Stimulated activated naive CD8-positive, alpha-beta T cell treated with anti-CD3 and anti-CD28 coated beads, Interleukin-15, Interleukin-2, amounts not matched to agents 100 U/mL and 50 U/mL, for 24 hours (primary cell): ENCODE results near the gene DTYMK.

Source experiments
- ATAC-seq: fragments of 150-1000 bp; cut with Tn5 transposase; one replicate; pipeline ENCODE4 v1.10.0; 2021
- DNase-seq: peaks from one replicate; pipeline ENCODE4 v3.0.0; 2021

DTYMK gene

GRCh38 chr2:241706537-241706936, 19.9 kb upstream of the DTYMK start:
- ATAC-seq = no peak
- no peak for DNase-seq

GRCh38 chr2:241703032-241703604, 16.5 kb upstream of the DTYMK start:
- DNase-seq (no peak), ATAC-seq (no peak)

- ATAC-seq = peak; percentile 69
Measured at GRCh38 chr2:241702155-241703031, 15.8 kb upstream of the DTYMK start.

GRCh38 chr2:241701399-241702154, 15.0 kb upstream of the DTYMK start, which contains the start of gene ING5:
Gene ING5, plus strand, starts transcription at chr2:241702039. Its CDS starts 27 bp downstream, at chr2:241702066.
- peak; percentile 74 for ATAC-seq
- peak; percentile 99 for DNase-seq

More at GRCh38 chr2:241702155-241703031, 15.8 kb upstream of the DTYMK start:
- peak; percentile 92 for DNase-seq

GRCh38 chr2:241701149-241701398, 14.5 kb upstream of the DTYMK start:
- DNase-seq (no peak), ATAC-seq (no peak)

GRCh38 chr2:241695651-241696050, 9.0 kb upstream of the DTYMK start:
- DNase-seq (no peak), ATAC-seq (no peak)

GRCh38 chr2:241692448-241692847, 5.8 kb upstream of the DTYMK start:
- DNase-seq (no peak), ATAC-seq (no peak)

GRCh38 chr2:241690202-241690717, 3.6 kb upstream of the DTYMK start:
- DNase-seq = no peak

GRCh38 chr2:241689306-241689705, 2.7 kb upstream of the DTYMK start:
- ATAC-seq (no peak), DNase-seq (no peak)

More at GRCh38 chr2:241690202-241690717, 3.6 kb upstream of the DTYMK start:
- ATAC-seq = no peak

GRCh38 chr2:241686324-241686649, 328 bp downstream of the DTYMK start:
- peak; percentile 40 for DNase-seq
- no peak for ATAC-seq

GRCh38 chr2:241680827-241681599, 5.6 kb downstream of the DTYMK start:
- ATAC-seq (no peak), DNase-seq (no peak)

- no peak for ATAC-seq
- no peak for DNase-seq
Measured at GRCh38 chr2:241680044-241680443, 6.6 kb downstream of the DTYMK start.

GRCh38 chr2:241678784-241679540, 7.7 kb downstream of the DTYMK start:
- ATAC-seq (no peak), DNase-seq (no peak)

GRCh38 chr2:241678307-241678706, 8.3 kb downstream of the DTYMK start:
- ATAC-seq (no peak), DNase-seq (no peak)

GRCh38 chr2:241677392-241677791, 9.2 kb downstream of the DTYMK start:
- ATAC-seq = no peak
- DNase-seq = no peak

GRCh38 chr2:241676665-241677064, 9.9 kb downstream of the DTYMK start:
- no peak for ATAC-seq

GRCh38 chr2:241675885-241676284, 10.7 kb downstream of the DTYMK start:
- no peak for DNase-seq
- no peak for ATAC-seq

More at GRCh38 chr2:241676665-241677064, 9.9 kb downstream of the DTYMK start:
- DNase-seq = no peak

GRCh38 chr2:241673797-241674725, 12.6 kb downstream of the DTYMK start:
- DNase-seq (no peak), ATAC-seq (no peak)

- ATAC-seq = no peak
- peak; percentile 17 for DNase-seq
Measured at GRCh38 chr2:241673189-241673663, 13.4 kb downstream of the DTYMK start.
